ENCODE measurements around the gene OTULIN. TPM values are rescaled to one million over a fixed set of nuclear protein-coding genes. Genes with fewer than 3 reads are reported as not detected.

OTULIN gene
- total RNA-seq, result 10 to 100 TPM; 48.0 to 48.2 TPM

GRCh38 chr5:14664270-14665100 lies at the start of gene OTULIN:
Gene OTULIN, plus strand, starts transcription at chr5:14664718. Its CDS starts 108 bp downstream, at chr5:14664826.
- H3K36me3 Mint-ChIP-seq (ENCODE audit: low read depth), result peaks cover 30% of the 10 kb centered on the region

GRCh38 chr5:14615365-14615764 lies 49.2 kb upstream of the OTULIN start:
- peaks cover 2% of the 10 kb centered on the region for H3K9me3 Mint-ChIP-seq (ENCODE audit: low read depth)
- H3K4me1 Mint-ChIP-seq, result no peaks in the 10 kb centered on the region
- POLR2A ChIA-PET, result no interaction called here
- peaks cover 48% of the 10 kb centered on the region for H3K36me3 Mint-ChIP-seq (ENCODE audit: low read depth)
- intact Hi-C loops (cut with DNase I, micrococcal nuclease), result no loop called here
- no peak for DNase-seq
- no peaks in the 10 kb centered on the region for H3K27me3 Mint-ChIP-seq
- no peak for ATAC-seq
- H3K27ac Mint-ChIP-seq, result no peak overlapping the region
- CTCF ChIA-PET, result interaction anchor here (1.6 kb wide), 1 partner anchor 33 kb away, joined by 5 read pairs; no protein-coding TSS in a partner anchor
- H3K4me3 Mint-ChIP-seq, result no peak overlapping the region

More at GRCh38 chr5:14664270-14665100, at the start of gene OTULIN:
- ChIA-PET CTCF (interaction anchor here (1.9 kb wide), 1 partner anchor 16 kb away, joined by 10 read pairs; no protein-coding TSS in a partner anchor), POLR2A (no interaction called here)
- intact Hi-C loops (cut with DNase I, micrococcal nuclease), result loop anchor here (1.0 to 10.0 kb wide), 14 partner anchors 42 to 1803 kb away; partner anchors contain the start of genes ANKH (in 2 of the 2), OTULINL (in 2 of the 2), TRIO (in 2 of the 2) and ZNF622 (in 1 of the 2)
- Mint-ChIP-seq H3K4me1 (peaks cover 68% of the 10 kb centered on the region), H3K4me3 (peak within 1 kb of the TSS; percentile 95), H3K27ac (peak within 1 kb of the TSS; percentile 97), H3K9me3 (ENCODE audit: low read depth) (peaks cover 2% of the 10 kb centered on the region), H3K27me3 (no peaks in the 10 kb centered on the region)
- DNase-seq (peak; percentile 93), ATAC-seq (peak; percentile 83)

DNA sequence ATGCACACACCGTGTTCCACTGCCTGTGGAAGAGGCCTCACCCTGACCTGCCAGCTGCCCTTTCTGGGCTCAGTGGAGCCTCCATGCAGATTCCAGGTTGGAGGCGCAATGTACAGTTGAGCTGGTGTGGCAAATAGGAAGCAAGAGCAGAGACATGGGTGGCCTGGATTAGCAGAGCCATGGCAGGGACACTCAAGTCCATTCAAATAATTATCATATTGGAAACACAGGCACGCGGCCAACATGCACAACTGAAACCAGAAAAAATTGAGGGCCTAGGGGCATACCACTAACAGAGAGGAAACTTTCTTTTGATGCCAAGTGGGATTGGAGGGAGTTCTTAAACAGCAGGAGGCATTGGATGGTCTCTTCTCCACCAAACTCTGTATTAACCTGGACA lies 47.1 kb upstream of the OTULIN start:
- ChIA-PET POLR2A (no interaction called here), CTCF (interaction anchor here (1.2 kb wide), 1 partner anchor 29 kb away, joined by 4 read pairs; no protein-coding TSS in a partner anchor)
- Mint-ChIP-seq H3K27me3 (no peaks in the 10 kb centered on the region), H3K9me3 (ENCODE audit: low read depth) (peaks cover 13% of the 10 kb centered on the region), H3K4me3 (no peak overlapping the region), H3K4me1 (no peaks in the 10 kb centered on the region), H3K36me3 (ENCODE audit: low read depth) (peaks cover 40% of the 10 kb centered on the region), H3K27ac (no peak overlapping the region)
- DNase-seq (no peak), ATAC-seq (no peak)
- intact Hi-C loops (cut with DNase I, micrococcal nuclease), result no loop called here

- H3K9me3 Mint-ChIP-seq (ENCODE audit: low read depth), result peaks cover 7% of the 10 kb centered on the region
- DNase-seq (no peak), ATAC-seq (no peak)
- H3K27me3 Mint-ChIP-seq, result no peaks in the 10 kb centered on the region
- no peaks in the 10 kb centered on the region for H3K36me3 Mint-ChIP-seq (ENCODE audit: low read depth)
- no peak overlapping the region for H3K27ac Mint-ChIP-seq
- ChIA-PET CTCF (no interaction called here), POLR2A (no interaction called here)
- H3K4me1 Mint-ChIP-seq, result no peaks in the 10 kb centered on the region
- H3K4me3 Mint-ChIP-seq, result no peak overlapping the region
- intact Hi-C loops (cut with DNase I, micrococcal nuclease), result no loop called here
Observed at GRCh38 chr5:14627270-14627669, 37.2 kb upstream of the OTULIN start.

GRCh38 chr5:14628346-14628745 lies 36.2 kb upstream of the OTULIN start:
- Mint-ChIP-seq H3K27me3 (no peaks in the 10 kb centered on the region), H3K36me3 (ENCODE audit: low read depth) (no peaks in the 10 kb centered on the region), H3K9me3 (ENCODE audit: low read depth) (peaks cover 7% of the 10 kb centered on the region), H3K27ac (no peak overlapping the region), H3K4me3 (no peak overlapping the region), H3K4me1 (no peaks in the 10 kb centered on the region)
- ChIA-PET POLR2A (no interaction called here), CTCF (no interaction called here)
- DNase-seq (peak; percentile 73), ATAC-seq (peak; percentile 49)
- intact Hi-C loops (cut with DNase I, micrococcal nuclease), result no loop called here

GRCh38 chr5:14630671-14631070 lies 33.8 kb upstream of the OTULIN start:
- ATAC-seq (no peak), DNase-seq (no peak)
- Mint-ChIP-seq H3K27ac (no peak overlapping the region), H3K4me1 (no peaks in the 10 kb centered on the region), H3K9me3 (ENCODE audit: low read depth) (peaks cover 7% of the 10 kb centered on the region), H3K4me3 (no peak overlapping the region), H3K36me3 (ENCODE audit: low read depth) (no peaks in the 10 kb centered on the region), H3K27me3 (no peaks in the 10 kb centered on the region)
- POLR2A ChIA-PET, result no interaction called here
- intact Hi-C loops (cut with DNase I, micrococcal nuclease), result no loop called here
- CTCF ChIA-PET, result interaction anchor here (0.8 kb wide), 1 partner anchor 562 kb away, joined by 5 read pairs; no protein-coding TSS in a partner anchor

DNA sequence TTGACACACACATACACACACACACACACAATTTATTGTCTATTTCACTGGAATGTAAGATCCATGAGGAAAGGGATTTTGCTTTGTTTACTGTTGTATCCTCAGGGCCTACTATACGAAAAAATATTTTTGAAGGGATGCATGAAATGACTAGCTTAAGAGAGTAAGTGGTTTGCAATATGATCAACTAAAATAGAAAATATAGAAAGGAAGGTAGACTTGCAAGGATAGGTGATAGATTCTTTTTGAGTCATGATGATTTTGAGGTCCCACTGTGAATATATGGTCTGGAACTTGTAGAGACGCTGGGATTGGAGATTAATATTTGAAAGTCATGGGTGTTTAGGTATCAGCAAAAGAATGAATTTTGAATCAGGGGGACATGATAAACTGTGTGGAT lies 28.9 kb upstream of the OTULIN start:
- intact Hi-C loops (cut with DNase I, micrococcal nuclease), result no loop called here
- Mint-ChIP-seq H3K27ac (no peak overlapping the region), H3K36me3 (ENCODE audit: low read depth) (no peaks in the 10 kb centered on the region), H3K4me1 (no peaks in the 10 kb centered on the region), H3K9me3 (ENCODE audit: low read depth) (no peaks in the 10 kb centered on the region), H3K4me3 (no peak overlapping the region), H3K27me3 (peaks cover 5% of the 10 kb centered on the region)
- no peak for ATAC-seq
- CTCF ChIA-PET, result interaction anchor here (0.6 to 1.7 kb wide), 3 partner anchors 13 to 284 kb away, joined by 3 to 6 read pairs (median 3); no protein-coding TSS in a partner anchor
- POLR2A ChIA-PET, result no interaction called here
- no peak for DNase-seq

DNA sequence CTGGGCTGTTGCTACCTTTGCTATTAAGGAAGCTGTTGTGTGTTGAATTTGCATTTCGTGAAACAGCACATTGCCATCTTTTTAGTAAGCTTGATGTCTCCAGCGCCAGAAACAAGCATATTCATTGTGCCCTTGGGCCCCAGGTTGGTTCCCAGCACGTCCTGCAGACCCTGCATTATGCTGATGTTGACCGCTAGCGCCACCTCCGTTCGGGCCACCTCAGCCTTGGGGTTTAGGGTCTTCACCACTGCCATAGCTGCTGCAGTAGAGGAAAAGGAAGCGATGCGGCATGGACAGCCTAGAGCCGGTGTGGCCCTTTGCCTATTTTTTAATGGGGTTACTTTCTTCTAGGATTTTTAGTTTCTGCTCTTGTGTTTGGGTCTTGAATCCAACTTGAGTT lies 23.8 kb upstream of the OTULIN start:
- no peak for DNase-seq
- H3K9me3 Mint-ChIP-seq (ENCODE audit: low read depth), result no peaks in the 10 kb centered on the region
- no peaks in the 10 kb centered on the region for H3K36me3 Mint-ChIP-seq (ENCODE audit: low read depth)
- intact Hi-C loops (cut with DNase I, micrococcal nuclease), result no loop called here
- ChIA-PET POLR2A (no interaction called here), CTCF (interaction anchor here (0.6 to 3.6 kb wide), 4 partner anchors 8 to 290 kb away, joined by 4 to 19 read pairs (median 6); no protein-coding TSS in a partner anchor)
- H3K27ac Mint-ChIP-seq, result no peak overlapping the region
- no peak overlapping the region for H3K4me3 Mint-ChIP-seq
- no peaks in the 10 kb centered on the region for H3K4me1 Mint-ChIP-seq
- H3K27me3 Mint-ChIP-seq, result peaks cover 5% of the 10 kb centered on the region
- ATAC-seq, result no peak

- Mint-ChIP-seq H3K36me3 (ENCODE audit: low read depth) (no peaks in the 10 kb centered on the region), H3K4me3 (no peak overlapping the region), H3K9me3 (ENCODE audit: low read depth) (no peaks in the 10 kb centered on the region), H3K27me3 (peaks cover 4% of the 10 kb centered on the region), H3K27ac (no peak overlapping the region), H3K4me1 (no peaks in the 10 kb centered on the region)
- intact Hi-C loops (cut with DNase I, micrococcal nuclease), result loop anchor here in 1 of 2 experiments (5.0 kb wide), 1 partner anchor 657 kb away; no protein-coding TSS in a partner anchor
- DNase-seq, result no peak
- ATAC-seq, result no peak
- CTCF ChIA-PET, result interaction anchor here (0.6 to 1.4 kb wide), 6 partner anchors 123 to 638 kb away, joined by 3 to 5 read pairs (median 4); no protein-coding TSS in a partner anchor
- POLR2A ChIA-PET, result no interaction called here
Observed at GRCh38 chr5:14644623-14645237, 19.8 kb upstream of the OTULIN start.

GRCh38 chr5:14650052-14650451 lies 14.5 kb upstream of the OTULIN start:
- Mint-ChIP-seq H3K27me3 (peaks cover 7% of the 10 kb centered on the region), H3K27ac (no peak overlapping the region), H3K9me3 (ENCODE audit: low read depth) (no peaks in the 10 kb centered on the region), H3K4me1 (peaks cover under 1% of the 10 kb centered on the region), H3K4me3 (no peak overlapping the region), H3K36me3 (ENCODE audit: low read depth) (no peaks in the 10 kb centered on the region)
- DNase-seq, result no peak
- POLR2A ChIA-PET, result no interaction called here
- CTCF ChIA-PET, result interaction anchor here (3.1 to 5.3 kb wide), 4 partner anchors 11 to 299 kb away, joined by 19 to 124 read pairs (median 56); no protein-coding TSS in a partner anchor
- no peak for ATAC-seq
- intact Hi-C loops (cut with DNase I, micrococcal nuclease), result no loop called here

DNA sequence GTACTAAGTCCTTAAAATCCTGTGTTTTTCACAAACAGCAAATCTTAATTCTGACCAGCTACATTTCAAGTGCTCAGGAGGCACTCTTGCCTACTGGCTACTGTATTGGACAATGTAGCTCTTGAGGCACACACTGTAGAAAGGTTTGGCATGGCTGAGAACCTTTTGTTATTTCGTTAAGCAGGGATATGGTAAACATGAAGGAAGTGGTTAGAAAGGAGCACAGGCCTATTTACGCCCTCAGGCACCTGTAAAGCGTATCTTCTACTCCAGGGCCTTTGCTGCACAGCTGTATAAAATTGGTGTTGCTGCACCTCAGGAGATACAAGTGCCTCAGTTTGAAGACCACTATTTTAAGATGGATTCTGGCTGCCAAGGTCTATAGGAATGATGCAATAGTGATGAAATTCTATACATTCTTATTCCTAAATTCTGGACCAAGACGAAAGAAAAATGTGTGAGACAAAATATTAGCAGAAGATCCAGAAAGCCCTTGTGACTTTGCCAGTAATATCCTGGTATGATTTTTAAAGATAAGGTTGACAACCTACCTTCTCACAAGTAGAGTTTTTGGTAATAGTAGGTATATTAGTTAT lies 9.3 kb upstream of the OTULIN start:
- Mint-ChIP-seq H3K27ac (no peak overlapping the region), H3K4me1 (peaks cover 32% of the 10 kb centered on the region), H3K9me3 (ENCODE audit: low read depth) (peaks cover 2% of the 10 kb centered on the region), H3K27me3 (peaks cover 2% of the 10 kb centered on the region), H3K36me3 (ENCODE audit: low read depth) (no peaks in the 10 kb centered on the region), H3K4me3 (no peak overlapping the region)
- ChIA-PET POLR2A (no interaction called here), CTCF (interaction anchor here (0.7 to 2.9 kb wide), 6 partner anchors 22 to 648 kb away, joined by 3 to 12 read pairs (median 4); no protein-coding TSS in a partner anchor)
- DNase-seq, result no peak
- intact Hi-C loops (cut with DNase I, micrococcal nuclease), result no loop called here
- ATAC-seq, result no peak

All from activated CD4-positive, alpha-beta T cell treated with anti-CD3 and anti-CD28 coated beads for 36 hours (primary cell).